Coronary artery (tissue), 2 donors: Measurements from ENCODE around the gene SLC38A5.

ENCODE experiments used
- DNase-seq: peaks from one replicate; pipeline ENCODE4 v3.0.0-alpha.2; 2017; ENCODE audit warnings: low spot score
- H3K27ac ChIP-seq, 2 donors: fragments of 200-600 bp; sonication (generic); one replicate each; pipeline ENCODE4 v1.5.1; 2016 to 2019
- H3K4me3 ChIP-seq: fragments of 200-600 bp; sonication (generic); 2 replicates; pipeline ENCODE4 v1.5.1; 2016; ENCODE audit warnings: mild to moderate bottlenecking, moderate library complexity
- CTCF ChIP-seq: fragments of 200-600 bp; sonication (generic); IDR thresholded peaks from one replicate; pipeline ENCODE4 v1.5.1; 2019; ENCODE audit warnings: antibody characterized with exemption

The SLC38A5 gene

DNA sequence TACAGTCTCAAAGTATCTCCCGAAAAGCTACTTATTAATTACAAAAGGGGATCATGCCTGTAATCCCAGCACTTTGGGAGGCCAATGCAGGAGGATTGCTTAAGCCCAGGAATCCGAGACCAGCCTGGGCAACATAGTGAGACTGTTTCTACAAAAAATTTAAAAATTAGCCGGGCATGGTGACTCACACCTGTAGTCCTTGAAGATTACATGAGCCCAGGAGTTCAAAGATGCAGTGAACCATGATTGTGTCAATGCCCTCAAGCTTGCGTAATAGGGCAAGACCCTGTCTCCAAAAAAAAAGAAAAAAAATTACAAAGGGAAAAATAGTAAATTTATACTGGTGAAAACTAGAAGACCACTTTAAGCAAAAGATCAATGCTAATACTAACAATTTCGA, 35.4 kb upstream of the SLC38A5 start:
- H3K27ac ChIP-seq: no peak overlapping the region
- no peak for TF ChIP-seq CTCF

GRCh38 chrX:48504261-48504660, 34.2 kb upstream of the SLC38A5 start:
- no peak overlapping the region for H3K4me3 ChIP-seq
- no peak for TF ChIP-seq CTCF
- H3K27ac ChIP-seq: no peak overlapping the region
- no peak for DNase-seq

More for the DNA sequence above, 35.4 kb upstream of the SLC38A5 start:
- H3K4me3 ChIP-seq: no peak overlapping the region
- DNase-seq: no peak

DNA sequence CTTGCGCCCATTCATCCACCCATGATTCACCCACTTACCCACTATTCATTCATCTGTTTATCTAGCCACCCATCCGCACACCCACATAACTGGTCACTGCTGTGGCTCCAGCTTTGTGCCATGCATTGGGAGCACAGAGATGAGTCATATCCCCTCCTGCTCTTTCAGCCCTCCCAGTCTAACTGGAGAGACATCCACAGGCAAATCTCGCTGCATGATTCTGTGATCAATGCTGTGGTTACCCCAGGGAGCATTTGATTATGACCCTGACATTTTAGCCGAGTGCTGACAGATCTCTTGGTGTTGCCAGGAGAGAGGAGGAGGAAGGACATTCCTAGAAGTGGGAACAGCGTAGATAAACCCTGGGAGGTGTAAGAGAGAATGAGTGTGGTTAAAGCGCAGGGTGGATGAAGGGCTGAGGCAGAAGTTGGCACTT, 28.3 kb upstream of the SLC38A5 start:
- DNase-seq: no peak
- no peak overlapping the region for H3K4me3 ChIP-seq
- H3K27ac ChIP-seq: no peak overlapping the region
- TF ChIP-seq CTCF: no peak

DNA sequence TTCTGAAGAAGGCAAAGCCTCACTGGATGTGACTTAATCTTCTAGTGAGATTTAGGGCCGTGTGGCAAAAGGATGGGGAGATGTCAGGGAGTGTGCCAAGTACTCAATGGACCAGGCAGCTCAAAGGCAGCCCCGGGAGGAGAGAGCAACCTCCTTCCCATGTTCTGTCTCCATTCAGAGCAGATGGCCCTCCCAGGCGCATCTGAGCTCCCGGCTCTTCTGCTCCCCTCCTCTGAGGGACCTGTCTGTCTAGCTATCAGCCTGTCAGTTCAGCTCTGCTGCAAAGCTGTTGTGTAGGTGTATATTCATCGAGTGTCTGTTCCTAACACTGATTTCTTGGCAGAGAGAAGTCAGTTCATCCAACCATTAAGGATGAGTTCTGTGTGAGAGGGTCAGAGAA, 27.8 kb upstream of the SLC38A5 start:
- no peak for TF ChIP-seq CTCF
- no peak for DNase-seq
- H3K4me3 ChIP-seq: no peak overlapping the region

DNA sequence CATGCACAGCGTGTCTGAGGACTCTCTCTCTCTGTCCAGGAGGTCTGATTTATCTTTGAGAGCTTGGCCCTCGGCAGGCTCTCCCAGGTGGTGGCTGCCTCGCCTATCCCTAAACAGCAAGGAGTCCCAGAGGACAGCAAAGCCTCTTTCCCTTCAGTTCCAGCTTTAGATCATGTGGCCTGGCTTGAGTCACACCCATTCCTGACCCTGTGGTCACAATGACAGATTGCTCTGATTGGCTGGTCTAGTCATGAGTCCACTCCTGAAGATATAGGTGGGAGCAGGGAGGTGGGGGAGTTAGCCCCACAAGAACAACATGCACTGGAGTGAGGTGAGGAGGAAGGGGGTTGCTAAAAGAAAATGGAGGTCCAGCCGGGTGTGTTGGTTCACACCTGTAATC, 26.6 kb upstream of the SLC38A5 start:
- no peak for DNase-seq
- TF ChIP-seq CTCF: no peak
- Histone ChIP-seq H3K4me3 (no peak overlapping the region), H3K27ac (no peak overlapping the region)

More for the DNA sequence above, 27.8 kb upstream of the SLC38A5 start:
- no peak overlapping the region for H3K27ac ChIP-seq

GRCh38 chrX:48493890-48494364, 23.9 kb upstream of the SLC38A5 start:
- H3K27ac ChIP-seq: no peak overlapping the region
- no peak overlapping the region for H3K4me3 ChIP-seq
- no peak for DNase-seq
- TF ChIP-seq CTCF: no peak

DNA sequence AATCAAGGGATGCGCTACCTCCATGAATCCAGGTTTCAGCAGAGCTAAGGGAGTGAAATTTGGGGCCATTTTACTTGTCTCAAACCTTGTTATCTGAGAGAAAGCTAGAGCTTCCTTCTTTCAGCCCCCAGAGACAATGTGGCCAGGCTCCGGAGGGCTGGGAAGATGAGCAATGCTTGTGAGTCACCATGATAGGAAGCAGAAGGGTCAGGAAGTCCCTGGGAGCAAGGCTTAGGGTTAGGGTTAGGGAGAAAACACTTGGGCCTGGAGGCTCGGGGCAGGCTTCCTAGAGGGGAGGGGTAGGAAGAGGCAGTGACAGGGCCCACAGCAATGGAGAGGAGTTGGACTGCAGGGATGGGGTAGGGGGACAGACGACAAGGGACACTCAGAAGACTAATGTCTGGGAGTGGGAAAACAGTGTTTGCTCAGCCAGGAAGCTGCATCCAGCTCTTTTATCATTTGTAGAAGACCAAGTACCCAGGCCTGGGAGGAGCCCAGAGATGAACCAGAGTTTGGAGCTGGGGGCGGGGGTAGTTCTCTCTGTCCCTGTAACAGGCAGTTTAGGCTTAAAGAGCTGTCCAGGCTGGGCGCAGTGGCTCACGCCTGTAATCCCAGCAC, 22.3 kb upstream of the SLC38A5 start:
- H3K27ac ChIP-seq: no peak overlapping the region
- TF ChIP-seq CTCF: no peak
- H3K4me3 ChIP-seq: no peak overlapping the region
- DNase-seq: no peak
